GM18858 (cell line): ENCODE measurements around the gene PIGV.
A peak's percentile ranks its signal among the peaks of the same experiment; 100 is the strongest.

Experiments
- ATAC-seq: cut with Tn5 transposase; IDR thresholded peaks from one replicate; pipeline ENCODE4 v1.9.1; 2021; ENCODE audit not compliant: unreplicated experiment

PIGV gene

DNA sequence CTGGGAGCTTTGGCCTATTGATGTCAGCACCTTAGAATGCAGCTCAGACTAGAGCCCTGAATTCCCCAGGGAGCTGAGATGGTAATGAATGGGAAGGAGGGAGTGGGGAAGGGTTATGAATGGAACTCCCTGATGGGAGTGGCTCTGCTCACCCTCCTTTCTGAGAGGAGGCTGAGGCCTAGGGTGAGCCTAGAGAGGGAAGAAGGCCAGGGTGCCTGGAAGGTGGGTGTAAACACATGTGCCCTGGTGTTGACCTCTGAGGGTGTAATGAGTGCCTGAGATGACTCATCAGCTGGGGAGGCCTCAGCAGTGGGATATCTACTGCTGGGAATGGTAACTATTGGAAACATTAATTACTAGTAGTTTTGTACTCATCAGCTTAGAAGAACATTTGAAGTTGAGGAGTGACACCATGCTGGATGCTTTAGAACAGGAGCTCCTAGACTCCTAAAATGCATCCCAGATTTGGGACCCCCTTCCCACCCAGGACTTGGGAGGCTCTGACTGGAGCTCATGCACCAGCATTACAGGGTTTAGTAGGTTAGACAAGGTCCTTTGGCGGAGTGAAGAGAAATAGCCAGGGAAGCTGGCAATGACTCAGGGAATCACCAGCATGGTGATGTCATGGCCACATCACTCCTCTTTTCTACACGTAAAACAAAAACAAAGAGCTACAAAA is 16.0 kb upstream of the PIGV start:
- ATAC-seq = no peak

DNA sequence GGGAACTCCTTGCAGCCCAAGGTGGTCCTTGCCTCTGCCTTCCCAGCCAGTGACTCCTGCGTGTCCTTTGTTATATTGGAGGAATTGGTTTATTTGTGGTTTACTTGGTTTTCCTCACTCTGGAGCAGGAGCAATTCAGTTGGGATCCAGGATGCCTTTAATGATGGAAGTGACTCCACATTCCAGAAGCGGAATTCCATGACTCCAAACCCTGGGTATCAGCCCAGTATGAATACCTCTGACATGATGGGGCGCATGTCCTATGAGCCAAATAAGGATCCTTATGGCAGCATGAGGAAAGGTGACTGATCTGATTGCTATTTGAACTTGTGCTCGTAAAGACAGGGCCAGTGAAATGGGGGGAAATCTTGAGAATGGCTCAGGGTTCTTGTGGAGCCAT is 15.1 kb upstream of the PIGV start:
- no peak for ATAC-seq

DNA sequence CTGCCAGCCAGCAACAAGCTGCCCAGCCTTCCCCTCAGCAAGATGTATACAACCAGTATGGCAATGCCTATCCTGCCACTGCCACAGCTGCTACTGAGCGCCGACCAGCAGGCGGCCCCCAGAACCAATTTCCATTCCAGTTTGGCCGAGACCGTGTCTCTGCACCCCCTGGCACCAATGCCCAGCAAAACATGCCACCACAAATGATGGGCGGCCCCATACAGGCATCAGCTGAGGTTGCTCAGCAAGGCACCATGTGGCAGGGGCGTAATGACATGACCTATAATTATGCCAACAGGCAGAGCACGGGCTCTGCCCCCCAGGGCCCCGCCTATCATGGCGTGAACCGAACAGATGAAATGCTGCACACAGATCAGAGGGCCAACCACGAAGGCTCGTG is 13.3 kb upstream of the PIGV start:
- ATAC-seq = no peak

DNA sequence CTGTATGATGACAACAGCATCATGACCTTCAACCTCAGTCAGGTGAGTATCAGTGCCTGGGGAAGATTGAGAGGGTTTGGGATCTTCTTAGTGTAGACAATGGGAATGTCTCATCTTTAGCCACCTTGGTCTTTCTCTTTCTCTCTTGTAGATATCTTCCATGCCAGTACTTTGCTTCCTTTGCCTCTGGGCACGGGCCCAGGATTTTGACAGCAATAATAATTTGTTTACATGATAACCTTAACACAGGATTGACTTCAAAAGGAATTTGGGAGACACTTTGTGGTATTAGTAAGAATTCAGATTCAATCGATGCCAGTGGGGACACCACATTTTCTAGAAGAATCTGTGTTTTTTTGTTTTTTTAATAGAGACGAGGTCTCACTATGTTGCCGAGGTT is 12.1 kb upstream of the PIGV start:
- ATAC-seq = no peak

GRCh38 chr1:26779098-26779668 is 8.6 kb upstream of the PIGV start:
- no peak for ATAC-seq

GRCh38 chr1:26780344-26780957 is 7.3 kb upstream of the PIGV start:
- no peak for ATAC-seq

DNA sequence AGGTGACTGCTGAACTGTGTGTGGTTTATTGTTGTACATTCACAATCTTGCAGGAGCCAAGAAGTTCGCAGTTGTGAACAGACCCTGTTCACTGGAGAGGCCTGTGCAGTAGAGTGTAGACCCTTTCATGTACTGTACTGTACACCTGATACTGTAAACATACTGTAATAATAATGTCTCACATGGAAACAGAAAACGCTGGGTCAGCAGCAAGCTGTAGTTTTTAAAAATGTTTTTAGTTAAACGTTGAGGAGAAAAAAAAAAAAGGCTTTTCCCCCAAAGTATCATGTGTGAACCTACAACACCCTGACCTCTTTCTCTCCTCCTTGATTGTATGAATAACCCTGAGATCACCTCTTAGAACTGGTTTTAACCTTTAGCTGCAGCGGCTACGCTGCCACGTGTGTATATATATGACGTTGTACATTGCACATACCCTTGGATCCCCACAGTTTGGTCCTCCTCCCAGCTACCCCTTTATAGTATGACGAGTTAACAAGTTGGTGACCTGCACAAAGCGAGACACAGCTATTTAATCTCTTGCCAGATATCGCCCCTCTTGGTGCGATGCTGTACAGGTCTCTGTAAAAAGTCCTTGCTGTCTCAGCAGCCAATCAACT is 6.4 kb upstream of the PIGV start:
- ATAC-seq = no peak

DNA sequence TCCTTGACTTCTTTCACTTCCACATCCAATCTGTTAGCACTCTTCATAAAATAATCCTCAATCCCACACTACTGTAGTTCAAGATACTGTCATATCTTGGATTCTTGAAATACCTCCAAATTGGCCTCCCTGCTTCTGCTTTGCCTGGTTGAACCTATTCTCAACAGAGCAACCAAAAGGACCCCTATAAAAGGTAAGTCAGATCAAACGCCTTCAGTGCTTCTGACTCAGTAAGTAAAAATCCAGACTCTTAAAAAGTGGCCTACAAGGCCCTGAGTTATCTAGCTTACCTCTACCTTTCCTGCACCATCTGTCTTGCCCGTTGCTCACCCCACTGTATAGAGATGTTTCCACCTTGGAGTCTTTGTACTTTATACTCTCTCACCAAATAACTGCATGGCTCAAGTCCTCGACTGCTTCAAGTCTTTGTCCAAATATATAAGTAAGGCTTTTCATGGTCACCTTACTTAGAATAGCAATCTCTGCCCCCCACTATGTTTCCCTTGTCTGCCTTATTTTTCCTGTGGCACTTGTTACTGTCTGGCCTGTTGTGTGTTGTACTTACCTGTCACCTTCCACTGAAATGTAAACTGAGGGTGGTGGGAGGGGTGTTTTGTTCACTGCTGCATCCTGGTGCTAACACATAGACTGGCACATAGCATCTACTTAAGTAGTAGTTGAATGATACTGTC is 5.1 kb upstream of the PIGV start:
- no peak for ATAC-seq

GRCh38 chr1:26783646-26784022 is 4.1 kb upstream of the PIGV start:
- ATAC-seq = no peak

DNA sequence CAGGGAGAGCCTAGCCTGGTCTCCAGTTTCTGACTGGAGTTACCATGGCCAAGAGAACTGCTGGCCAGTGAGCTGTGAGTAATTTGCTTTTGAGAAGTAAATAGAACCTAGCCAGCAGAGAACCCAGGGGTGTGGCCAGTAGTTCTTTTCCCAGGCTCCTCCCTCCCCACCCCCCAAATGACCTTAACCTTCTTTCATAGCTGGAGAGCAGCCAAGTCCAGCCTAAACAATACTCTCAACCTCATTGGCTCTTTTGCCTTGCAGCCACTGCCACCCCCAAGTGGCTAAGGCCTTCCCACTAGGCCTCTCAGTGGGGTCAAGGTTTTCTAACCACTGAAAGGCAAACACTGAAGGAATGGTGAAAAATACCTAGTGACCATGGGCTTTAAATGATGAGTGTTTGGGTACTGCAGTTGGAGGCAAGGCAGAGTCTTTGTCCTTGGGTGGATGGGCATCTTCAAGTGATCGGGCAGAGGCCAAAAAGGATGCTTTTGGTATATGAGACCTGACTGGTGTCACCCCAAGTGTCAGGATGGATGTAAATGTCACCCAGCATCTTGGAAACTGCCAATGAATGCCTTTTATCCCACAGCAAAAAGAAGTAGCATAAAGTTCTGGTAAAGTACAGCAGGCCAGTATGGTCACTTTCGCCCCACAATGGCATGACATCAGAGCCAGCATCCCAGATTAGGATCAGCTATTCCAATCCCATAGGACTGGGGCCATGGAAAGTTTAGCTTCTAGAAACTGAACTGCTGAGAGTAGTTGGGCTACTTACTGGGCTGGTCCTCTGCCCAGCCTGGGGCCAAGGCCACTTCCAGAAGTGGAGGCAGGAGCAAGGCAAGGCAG is 3.5 kb upstream of the PIGV start:
- ATAC-seq = no peak

DNA sequence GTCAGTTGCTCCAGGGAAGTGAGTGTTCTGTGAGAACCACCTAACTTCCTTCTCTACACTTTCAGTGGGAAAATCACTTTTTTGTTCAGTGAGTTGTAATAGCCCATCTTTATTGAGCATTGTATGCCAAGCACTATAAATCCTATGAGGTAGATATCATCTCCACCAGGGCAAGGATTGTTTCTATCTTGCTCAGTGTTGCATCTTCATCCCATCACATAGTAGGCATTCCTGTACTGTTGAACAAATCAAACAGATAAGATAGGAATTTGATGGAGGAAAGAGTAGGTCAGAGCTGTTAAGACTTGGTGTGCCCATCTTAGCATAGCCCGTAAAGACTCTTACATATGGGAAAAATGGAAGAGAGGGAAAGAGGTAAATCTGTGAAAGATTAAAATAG is 2.9 kb upstream of the PIGV start:
- no peak for ATAC-seq

DNA sequence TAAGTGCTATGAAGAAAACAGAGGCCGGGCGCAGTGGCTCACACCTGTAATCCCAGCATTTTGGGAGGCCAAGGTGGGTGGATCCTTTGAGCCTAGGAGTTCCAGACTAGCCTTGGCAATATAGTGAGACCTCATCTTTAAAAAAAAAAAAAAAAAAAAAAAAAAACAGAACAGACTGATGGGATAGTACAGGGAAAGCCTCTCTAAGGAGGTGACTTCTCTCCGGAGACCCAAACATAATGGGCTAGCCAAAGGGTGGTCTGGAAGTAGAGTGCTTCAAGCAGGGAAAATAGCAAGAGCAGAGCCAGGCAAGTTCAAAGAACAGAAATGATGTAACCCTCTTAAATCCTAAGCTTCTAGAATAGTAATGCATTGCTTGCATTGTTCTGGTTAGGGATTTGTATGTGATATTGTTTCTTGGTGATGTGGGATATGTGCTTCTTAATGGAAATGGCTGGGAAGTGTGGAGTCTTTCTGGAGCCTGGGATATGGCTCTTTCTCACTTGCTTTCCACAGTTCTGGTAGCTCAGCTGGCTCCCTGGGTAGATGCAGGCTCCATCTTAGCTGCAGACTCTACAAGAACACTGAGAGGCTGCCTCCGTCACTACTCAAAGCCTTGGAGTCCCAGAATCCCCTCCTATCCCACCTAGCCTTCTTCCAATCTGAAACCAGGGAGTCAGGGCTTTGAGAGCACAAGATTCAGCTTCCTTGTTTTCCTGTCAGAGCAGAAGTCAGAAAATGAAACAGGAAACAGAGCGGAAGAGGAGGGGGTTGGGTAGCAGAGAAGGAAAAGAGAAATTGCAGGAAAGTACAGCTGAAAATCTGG is 1.9 kb upstream of the PIGV start:
- ATAC-seq = no peak

GRCh38 chr1:26786437-26787380 is 1.0 kb upstream of the PIGV start:
- no peak for ATAC-seq

DNA sequence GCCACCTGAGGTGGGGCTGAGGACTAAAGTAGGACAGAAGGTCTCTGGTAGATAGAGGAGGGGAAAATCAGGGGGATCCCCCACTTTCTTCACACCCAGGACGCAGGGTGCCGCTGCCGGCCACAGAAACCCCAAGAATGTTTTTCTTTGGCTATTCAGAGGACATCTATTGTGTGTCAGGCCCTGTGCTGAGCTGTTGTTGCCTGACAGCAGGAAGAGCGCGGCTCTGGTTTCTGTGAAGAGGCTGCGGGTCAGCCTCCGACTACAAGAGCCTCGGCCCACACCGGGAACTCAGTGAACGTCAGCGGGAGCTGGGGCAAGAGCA is 407 bp upstream of the PIGV start:
- ATAC-seq = peak; percentile 33

GRCh38 chr1:26788515-26788785 is 700 bp downstream of the PIGV start:
- ATAC-seq = no peak

GRCh38 chr1:26788836-26789611 is 1.3 kb downstream of the PIGV start:
- ATAC-seq = no peak

GRCh38 chr1:26789612-26789865 is 1.8 kb downstream of the PIGV start:
- ATAC-seq = no peak

- no peak for ATAC-seq
Measured at GRCh38 chr1:26789931-26790330, 2.2 kb downstream of the PIGV start.

DNA sequence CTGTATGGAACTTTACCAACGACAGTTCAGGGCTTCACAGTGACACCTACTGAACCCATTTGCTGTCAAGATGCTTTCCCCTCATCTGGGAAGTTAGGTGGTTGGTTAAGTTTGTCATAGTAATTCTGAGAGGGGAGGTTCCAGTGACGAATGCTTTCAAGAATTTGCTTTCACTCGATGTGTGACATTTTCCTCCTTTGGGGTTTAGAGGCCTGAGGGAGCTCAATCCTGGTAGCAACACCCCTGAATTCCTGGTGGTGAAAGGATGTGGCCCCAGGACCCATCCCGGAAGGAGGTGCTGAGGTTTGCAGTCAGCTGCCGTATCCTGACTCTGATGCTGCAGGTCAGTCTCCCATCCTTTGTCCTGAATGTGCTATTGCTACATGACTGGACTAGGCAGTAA is 2.8 kb downstream of the PIGV start:
- ATAC-seq = no peak
